ENCODE measurements around the gene SNTA1. TPM values are rescaled to one million over a fixed set of nuclear protein-coding genes. Genes with fewer than 3 reads are reported as not detected.

Gene SNTA1
- total and polyA plus RNA-seq, 2 of the 13 experiments (the other 11 are each of a cell fraction or from before 2014, with no cell fraction given), result 16.4 to 18.3 TPM

DNA sequence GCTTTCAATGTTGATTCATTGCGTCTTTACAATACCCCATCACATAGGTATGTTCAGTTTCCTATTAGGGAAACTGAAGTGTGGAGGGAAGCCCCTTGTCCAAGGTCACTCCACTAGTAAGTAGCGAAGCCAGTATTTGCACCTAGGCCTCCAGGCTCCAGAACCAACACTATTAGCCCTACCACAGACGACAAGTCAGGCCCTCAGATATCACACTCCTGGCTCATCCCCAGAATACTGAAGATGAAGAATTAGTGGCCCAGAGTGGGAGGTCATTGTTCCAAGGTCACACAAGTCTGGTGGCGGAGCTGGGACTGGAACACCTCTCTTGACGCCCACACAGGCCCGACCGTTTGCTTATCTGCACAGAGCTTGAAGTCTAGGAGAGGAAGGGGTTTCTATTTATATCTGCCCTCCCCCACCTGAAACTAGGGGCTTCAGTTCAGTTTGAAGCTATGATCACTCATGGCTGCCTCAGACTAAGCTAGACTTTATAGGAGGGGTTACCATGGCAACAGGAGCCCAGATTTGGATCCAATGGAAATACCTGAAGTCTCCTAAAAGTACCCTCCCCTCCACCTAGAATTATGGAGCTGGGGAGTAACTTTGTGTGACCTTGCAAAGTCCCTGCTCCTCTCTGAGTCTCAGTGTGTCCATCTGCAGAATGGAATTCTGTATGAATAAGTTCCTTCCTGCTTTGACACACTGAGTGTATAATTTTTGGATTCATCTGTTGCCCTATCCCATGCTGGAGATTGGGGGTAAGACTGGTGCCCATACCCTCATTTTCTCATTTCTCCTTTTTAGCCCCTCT, 2.2 kb downstream of the SNTA1 start (continued):
- TF ChIP-seq KDM6A (CRISPR knock-in tag; IDR thresholded peaks at IDR 0.05; ENCODE audit: low read depth) (no peak), LBX2 (CRISPR knock-in tag; IDR thresholded peaks at IDR 0.05; ENCODE audit: borderline replicate concordance) (0 out of 2 replicates have a peak, but pooled peaks have one; percentile 58), ZNF335 (CRISPR knock-in tag; IDR thresholded peaks at IDR 0.05) (no peak), EZH2 (conservative IDR thresholded peaks at IDR 0.05; ENCODE audit: low read depth, low read length) (no peak), RCOR2 (CRISPR knock-in tag; IDR thresholded peaks at IDR 0.05) (peak; percentile 66), ETV6 (CRISPR knock-in tag; conservative IDR thresholded peaks at IDR 0.05) (0 out of 2 replicates have a peak, but pooled peaks have one; percentile 56), HINFP (CRISPR knock-in tag; IDR thresholded peaks at IDR 0.05; ENCODE audit: low read depth) (peak; percentile 40; the same call in 1 of the 2 replicates), ZBTB7A (CRISPR knock-in tag; IDR thresholded peaks at IDR 0.05) (peak; percentile 31; the same call in 1 of the 2 replicates), ZMAT3 (CRISPR knock-in tag; conservative IDR thresholded peaks at IDR 0.05) (0 out of 2 replicates have a peak, but pooled peaks have one; percentile 29), KMT2A (CRISPR knock-in tag; IDR thresholded peaks at IDR 0.05) (peak; percentile 23; the same call in 1 of the 2 replicates), PRDM15 (CRISPR knock-in tag; IDR thresholded peaks at IDR 0.05) (no peak), TBX2 (CRISPR knock-in tag; IDR thresholded peaks at IDR 0.05; ENCODE audit: borderline replicate concordance) (peak; percentile 54; the same call in 1 of the 2 replicates)
- TF ChIP-seq, protein P1, sequence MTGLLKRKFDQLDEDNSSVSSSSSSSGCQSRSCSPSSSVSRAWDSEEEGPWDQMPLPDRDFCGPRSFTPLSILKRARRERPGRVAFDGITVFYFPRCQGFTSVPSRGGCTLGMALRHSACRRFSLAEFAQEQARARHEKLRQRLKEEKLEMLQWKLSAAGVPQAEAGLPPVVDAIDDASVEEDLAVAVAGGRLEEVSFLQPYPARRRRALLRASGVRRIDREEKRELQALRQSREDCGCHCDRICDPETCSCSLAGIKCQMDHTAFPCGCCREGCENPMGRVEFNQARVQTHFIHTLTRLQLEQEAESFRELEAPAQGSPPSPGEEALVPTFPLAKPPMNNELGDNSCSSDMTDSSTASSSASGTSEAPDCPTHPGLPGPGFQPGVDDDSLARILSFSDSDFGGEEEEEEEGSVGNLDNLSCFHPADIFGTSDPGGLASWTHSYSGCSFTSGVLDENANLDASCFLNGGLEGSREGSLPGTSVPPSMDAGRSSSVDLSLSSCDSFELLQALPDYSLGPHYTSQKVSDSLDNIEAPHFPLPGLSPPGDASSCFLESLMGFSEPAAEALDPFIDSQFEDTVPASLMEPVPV (CRISPR knock-in tag; IDR thresholded peaks at IDR 0.05), result 0 out of 2 replicates have a peak, but pooled peaks have one; percentile 21
- TF ChIP-seq, protein P2, sequence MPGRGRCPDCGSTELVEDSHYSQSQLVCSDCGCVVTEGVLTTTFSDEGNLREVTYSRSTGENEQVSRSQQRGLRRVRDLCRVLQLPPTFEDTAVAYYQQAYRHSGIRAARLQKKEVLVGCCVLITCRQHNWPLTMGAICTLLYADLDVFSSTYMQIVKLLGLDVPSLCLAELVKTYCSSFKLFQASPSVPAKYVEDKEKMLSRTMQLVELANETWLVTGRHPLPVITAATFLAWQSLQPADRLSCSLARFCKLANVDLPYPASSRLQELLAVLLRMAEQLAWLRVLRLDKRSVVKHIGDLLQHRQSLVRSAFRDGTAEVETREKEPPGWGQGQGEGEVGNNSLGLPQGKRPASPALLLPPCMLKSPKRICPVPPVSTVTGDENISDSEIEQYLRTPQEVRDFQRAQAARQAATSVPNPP (CRISPR knock-in tag; IDR thresholded peaks at IDR 0.05), result peak; percentile 58; the same call in 1 of the 2 replicates
- TF ChIP-seq, protein P3, sequence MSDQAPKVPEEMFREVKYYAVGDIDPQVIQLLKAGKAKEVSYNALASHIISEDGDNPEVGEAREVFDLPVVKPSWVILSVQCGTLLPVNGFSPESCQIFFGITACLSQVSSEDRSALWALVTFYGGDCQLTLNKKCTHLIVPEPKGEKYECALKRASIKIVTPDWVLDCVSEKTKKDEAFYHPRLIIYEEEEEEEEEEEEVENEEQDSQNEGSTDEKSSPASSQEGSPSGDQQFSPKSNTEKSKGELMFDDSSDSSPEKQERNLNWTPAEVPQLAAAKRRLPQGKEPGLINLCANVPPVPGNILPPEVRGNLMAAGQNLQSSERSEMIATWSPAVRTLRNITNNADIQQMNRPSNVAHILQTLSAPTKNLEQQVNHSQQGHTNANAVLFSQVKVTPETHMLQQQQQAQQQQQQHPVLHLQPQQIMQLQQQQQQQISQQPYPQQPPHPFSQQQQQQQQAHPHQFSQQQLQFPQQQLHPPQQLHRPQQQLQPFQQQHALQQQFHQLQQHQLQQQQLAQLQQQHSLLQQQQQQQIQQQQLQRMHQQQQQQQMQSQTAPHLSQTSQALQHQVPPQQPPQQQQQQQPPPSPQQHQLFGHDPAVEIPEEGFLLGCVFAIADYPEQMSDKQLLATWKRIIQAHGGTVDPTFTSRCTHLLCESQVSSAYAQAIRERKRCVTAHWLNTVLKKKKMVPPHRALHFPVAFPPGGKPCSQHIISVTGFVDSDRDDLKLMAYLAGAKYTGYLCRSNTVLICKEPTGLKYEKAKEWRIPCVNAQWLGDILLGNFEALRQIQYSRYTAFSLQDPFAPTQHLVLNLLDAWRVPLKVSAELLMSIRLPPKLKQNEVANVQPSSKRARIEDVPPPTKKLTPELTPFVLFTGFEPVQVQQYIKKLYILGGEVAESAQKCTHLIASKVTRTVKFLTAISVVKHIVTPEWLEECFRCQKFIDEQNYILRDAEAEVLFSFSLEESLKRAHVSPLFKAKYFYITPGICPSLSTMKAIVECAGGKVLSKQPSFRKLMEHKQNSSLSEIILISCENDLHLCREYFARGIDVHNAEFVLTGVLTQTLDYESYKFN (CRISPR knock-in tag; conservative IDR thresholded peaks at IDR 0.05), result peak; percentile 46; the same call in 1 of the 2 replicates
